C4-2B (cell line): Measurements from ENCODE around the gene CCNY.

Source experiments
- H3K27ac ChIP-seq: fragments of 450-650 bp; 2 replicates; pipeline ENCODE4 v1.5.1; 2017
- CTCF ChIP-seq: fragments of 450-650 bp; conservative IDR thresholded peaks from 2 replicates; pipeline ENCODE4 v1.5.1; 2017; ENCODE audit warnings: mild to moderate bottlenecking
- ZFX ChIP-seq: fragments of 450-650 bp; IDR thresholded peaks from 2 replicates; pipeline ENCODE4 v1.6.1; 2017

CCNY gene

GRCh38 chr10:35437829-35438228 is 101.5 kb downstream of the CCNY start:
- TF ChIP-seq CTCF (no peak), ZFX (no peak)
- no peak overlapping the region for H3K27ac ChIP-seq

GRCh38 chr10:35438718-35439571 is 102.6 kb downstream of the CCNY start:
- H3K27ac ChIP-seq: no peak overlapping the region

GRCh38 chr10:35440016-35440415 is 103.7 kb downstream of the CCNY start:
- H3K27ac ChIP-seq: no peak overlapping the region

More at GRCh38 chr10:35438718-35439571, 102.6 kb downstream of the CCNY start:
- TF ChIP-seq ZFX (no peak), CTCF (no peak)

GRCh38 chr10:35442028-35442427 is 105.7 kb downstream of the CCNY start:
- TF ChIP-seq CTCF (no peak), ZFX (no peak)
- no peak overlapping the region for H3K27ac ChIP-seq

More at GRCh38 chr10:35440016-35440415, 103.7 kb downstream of the CCNY start:
- TF ChIP-seq CTCF: no peak
- TF ChIP-seq ZFX: no peak

GRCh38 chr10:35442592-35442991 is 106.3 kb downstream of the CCNY start:
- no peak overlapping the region for H3K27ac ChIP-seq
- no peak for TF ChIP-seq ZFX
- TF ChIP-seq CTCF: no peak

- TF ChIP-seq ZFX (no peak), CTCF (no peak)
- H3K27ac ChIP-seq: no peak overlapping the region
Measured at GRCh38 chr10:35443858-35444257, 107.5 kb downstream of the CCNY start.

- TF ChIP-seq ZFX: no peak
- TF ChIP-seq CTCF: no peak
- no peak overlapping the region for H3K27ac ChIP-seq
Measured at GRCh38 chr10:35445150-35445884, 109.0 kb downstream of the CCNY start.
